Natural killer cell (primary cell): ENCODE measurements around the gene GMPR. TPM values are rescaled to one million over a fixed set of nuclear protein-coding genes. Genes with fewer than 3 reads are reported as not detected.
A peak's percentile ranks its signal among the peaks of the same experiment; 100 is the strongest.

Experiments used
- ATAC-seq, 3 donors: fragments of 150-1000 bp in 2 of 3; fragments of 200-7000 bp in 1 of 3; cut with Tn5 transposase; 1 replicate in 1 of 3; 2 replicates in 2 of 3; pipeline ENCODE4 v1.10.0; 2021; ENCODE audit warnings: mild to moderate bottlenecking in 2 of 3, moderate library complexity in 2 of 3
- DNase-seq, 2 donors: peaks; one replicate each; pipeline versions ENCODE4 v3.0.0 to v3.0.0-alpha.2; 2013 to 2021; ENCODE audit warnings: mixed read lengths in 1 of 2
- H3K27ac ChIP-seq: one replicate; pipeline ENCODE4 v1.5.1; 2013; ENCODE audit warnings: mild to moderate bottlenecking, low read length
- H3K27me3 ChIP-seq: one replicate; pipeline ENCODE4 v1.6.1; 2013; ENCODE audit warnings: low read length; ENCODE audit not compliant: control insufficient read depth, insufficient read depth
- H3K36me3 ChIP-seq: one replicate; pipeline ENCODE4 v1.6.1; 2013; ENCODE audit warnings: low read length; ENCODE audit not compliant: control insufficient read depth, insufficient read depth
- H3K4me1 ChIP-seq: one replicate; pipeline ENCODE4 v1.6.1; 2013; ENCODE audit warnings: low read length; ENCODE audit not compliant: control insufficient read depth, insufficient read depth
- H3K4me3 ChIP-seq: one replicate; pipeline ENCODE4 v1.5.1; 2013; ENCODE audit warnings: low read length
- H3K9me3 ChIP-seq: one replicate; pipeline ENCODE4 v1.6.1; 2013; ENCODE audit warnings: low read length; ENCODE audit not compliant: control insufficient read depth, insufficient read depth
- H3K27ac Mint-ChIP-seq, 2 donors: one replicate each; pipeline ENCODE4 v1.8.0; 2022; ENCODE audit warnings: mild to moderate bottlenecking in 2 of 2, mixed read lengths in 2 of 2, moderate library complexity in 1 of 2
- H3K27me3 Mint-ChIP-seq, 2 donors: one replicate each; pipeline ENCODE4 v1.8.0; 2022; ENCODE audit warnings: low read depth in 2 of 2, mixed read lengths in 2 of 2
- H3K36me3 Mint-ChIP-seq: one replicate; pipeline ENCODE4 v1.8.0; 2022; ENCODE audit warnings: mixed read lengths
- H3K4me1 Mint-ChIP-seq, 2 donors: one replicate each; pipeline ENCODE4 v1.8.0; 2022; ENCODE audit warnings: mixed read lengths in 2 of 2
- H3K4me3 Mint-ChIP-seq: one replicate; pipeline ENCODE4 v1.8.0; 2022; ENCODE audit warnings: mild to moderate bottlenecking, moderate library complexity, mixed read lengths
- H3K9me3 Mint-ChIP-seq, 2 donors: one replicate each; pipeline ENCODE4 v1.8.0; 2022; ENCODE audit warnings: mixed read lengths in 2 of 2
- WGBS: methylation state at CpG from one replicate; pipeline ENCODE4 v1.1.7; 2013; ENCODE audit warnings: missing lambda C conversion rate; ENCODE audit not compliant: insufficient coverage; 5-methylcytosine and 5-hydroxymethylcytosine counted together
- intact Hi-C: fragments of 100-400 bp; cut with micrococcal nuclease; formaldehyde crosslinking; loops from one replicate; pipeline ENCODE4 v1.14.2; 2022
- total RNA-seq, 4 donors: library from RNA; stranded (reverse); fragments of 120-200 nt in 1 of 4; gene quantifications; one replicate each; pipeline versions ENCODE4 v1.2.3 to v1.2.4, GENCODE V29; 2013 to 2022
- TF ChIP-seq, protein P1 (sequence below): fragments of 200-600 bp; IDR thresholded peaks from one replicate; pipeline ENCODE4 v1.8.0; 2022; ENCODE audit warnings: antibody characterized with exemption

GMPR gene
- total RNA-seq, 3 donors from 2014 or later (not counting 1 experiment from before 2014, with no cell fraction given) = 0.95 to 3.4 (median 3.2) TPM

DNA sequence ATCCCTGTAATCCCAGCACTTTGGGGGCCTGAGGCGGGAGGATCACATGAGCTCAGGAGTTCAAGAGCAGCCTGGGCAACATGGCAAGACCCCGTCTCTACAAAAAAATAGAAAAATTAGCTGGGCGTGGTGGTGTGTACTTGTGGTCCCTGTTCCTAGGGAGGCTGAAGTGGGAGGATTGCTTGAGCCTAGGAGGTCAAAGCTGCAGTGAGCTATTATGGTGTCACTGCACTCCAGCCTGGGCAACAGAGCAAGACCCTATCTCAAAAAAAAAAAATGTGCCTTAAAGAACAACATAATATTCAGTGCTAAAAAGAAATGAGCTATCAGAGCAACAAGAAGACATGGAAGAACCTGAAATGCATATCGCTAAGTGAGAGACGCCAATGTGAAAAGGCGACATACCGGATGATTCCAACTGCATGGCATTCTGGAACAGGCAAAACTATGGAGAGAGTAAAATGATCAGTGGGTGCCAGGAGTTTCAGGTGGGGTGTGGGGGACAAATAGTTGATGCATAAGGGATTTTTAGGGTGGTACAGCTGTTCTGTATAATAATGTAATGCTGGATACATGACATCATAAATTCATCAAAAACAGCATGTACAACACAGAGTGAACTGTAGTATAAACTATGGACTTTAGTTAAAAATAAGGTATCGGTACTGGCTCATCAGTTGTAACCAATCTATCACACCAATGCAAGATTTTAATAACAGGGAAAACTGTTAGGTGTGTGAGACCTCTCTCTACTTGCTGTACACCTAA is 80.8 kb downstream of the GMPR start:
- Mint-ChIP-seq H3K4me1 (peaks cover 60 to 65% of the 10 kb centered on the region in 2 donors), H3K27me3 (no peaks in the 10 kb centered on the region), H3K27ac (peak overlapping the region; percentile 77 to 95), H3K9me3 (no peaks in the 10 kb centered on the region), H3K36me3 (no peaks in the 10 kb centered on the region), H3K4me3 (peak overlapping the region; percentile 69)
- TF ChIP-seq, protein P1, sequence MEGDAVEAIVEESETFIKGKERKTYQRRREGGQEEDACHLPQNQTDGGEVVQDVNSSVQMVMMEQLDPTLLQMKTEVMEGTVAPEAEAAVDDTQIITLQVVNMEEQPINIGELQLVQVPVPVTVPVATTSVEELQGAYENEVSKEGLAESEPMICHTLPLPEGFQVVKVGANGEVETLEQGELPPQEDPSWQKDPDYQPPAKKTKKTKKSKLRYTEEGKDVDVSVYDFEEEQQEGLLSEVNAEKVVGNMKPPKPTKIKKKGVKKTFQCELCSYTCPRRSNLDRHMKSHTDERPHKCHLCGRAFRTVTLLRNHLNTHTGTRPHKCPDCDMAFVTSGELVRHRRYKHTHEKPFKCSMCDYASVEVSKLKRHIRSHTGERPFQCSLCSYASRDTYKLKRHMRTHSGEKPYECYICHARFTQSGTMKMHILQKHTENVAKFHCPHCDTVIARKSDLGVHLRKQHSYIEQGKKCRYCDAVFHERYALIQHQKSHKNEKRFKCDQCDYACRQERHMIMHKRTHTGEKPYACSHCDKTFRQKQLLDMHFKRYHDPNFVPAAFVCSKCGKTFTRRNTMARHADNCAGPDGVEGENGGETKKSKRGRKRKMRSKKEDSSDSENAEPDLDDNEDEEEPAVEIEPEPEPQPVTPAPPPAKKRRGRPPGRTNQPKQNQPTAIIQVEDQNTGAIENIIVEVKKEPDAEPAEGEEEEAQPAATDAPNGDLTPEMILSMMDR = no peak
- peaks cover 2% of the 10 kb centered on the region for H3K36me3 ChIP-seq
- no peaks in the 10 kb centered on the region for H3K27me3 ChIP-seq
- no peak for DNase-seq
- intact Hi-C loops = no loop called here
- H3K9me3 ChIP-seq = no peaks in the 10 kb centered on the region
- H3K4me1 ChIP-seq = peaks cover 66% of the 10 kb centered on the region
- ATAC-seq = no peak
- H3K4me3 ChIP-seq = no peak overlapping the region
- H3K27ac ChIP-seq = peak overlapping the region; percentile 77
- 92% methylated on average over 7 of the region's 8 CpGs for WGBS

DNA sequence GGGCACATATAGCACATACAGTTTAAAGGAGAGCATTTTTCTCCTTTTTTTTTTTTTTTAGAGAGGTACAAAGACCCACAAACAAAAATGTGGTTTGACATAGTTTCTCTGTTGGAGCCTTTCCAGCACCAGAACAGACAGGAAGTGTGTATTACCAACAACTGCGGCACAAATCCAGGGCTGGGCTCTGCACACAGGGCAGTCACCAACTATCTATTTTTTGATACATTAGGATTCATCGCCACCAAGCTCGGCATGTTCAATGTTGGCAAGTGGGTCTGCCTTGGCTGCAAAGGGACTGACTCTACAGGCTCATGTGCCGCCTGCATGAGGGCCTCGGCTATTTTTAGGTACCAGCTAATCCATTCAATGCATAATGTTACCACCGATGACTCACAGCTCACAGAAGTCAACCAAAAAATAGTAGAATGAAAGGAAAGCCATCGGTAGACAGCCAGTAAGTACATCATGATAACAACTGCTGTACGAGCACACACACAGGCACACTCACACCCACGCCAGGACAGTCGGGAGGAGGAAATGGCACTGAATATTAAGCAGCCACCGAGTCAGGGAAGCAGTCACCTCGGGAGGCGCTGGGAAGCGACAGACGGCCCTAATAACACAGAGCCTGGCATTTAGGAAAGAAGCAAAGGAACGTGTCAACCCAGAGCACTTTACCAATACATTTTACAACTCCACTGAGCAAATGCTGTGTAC is 81.6 kb downstream of the GMPR start:
- peak overlapping the region; percentile 77 for H3K27ac ChIP-seq
- intact Hi-C loops = loop anchor here (5.0 kb wide), 1 partner anchor 102 kb away; no protein-coding TSS in a partner anchor
- Mint-ChIP-seq H3K4me1 (peaks cover 67 to 70% of the 10 kb centered on the region in 2 donors), H3K36me3 (no peaks in the 10 kb centered on the region), H3K27me3 (no peaks in the 10 kb centered on the region), H3K27ac (peak overlapping the region; percentile 77 to 95), H3K4me3 (peak overlapping the region; percentile 69), H3K9me3 (no peaks in the 10 kb centered on the region)
- TF ChIP-seq, protein P1 = no peak
- DNase-seq (peak; percentile 63 to 86), ATAC-seq (peak; percentile 59 to 73 (median 64))
- H3K27me3 ChIP-seq = no peaks in the 10 kb centered on the region
- WGBS = 8% methylated on average over 16 of the region's 16 CpGs
- peaks cover 73% of the 10 kb centered on the region for H3K4me1 ChIP-seq
- peaks cover 2% of the 10 kb centered on the region for H3K36me3 ChIP-seq
- no peaks in the 10 kb centered on the region for H3K9me3 ChIP-seq
- peak overlapping the region; percentile 19 for H3K4me3 ChIP-seq

DNA sequence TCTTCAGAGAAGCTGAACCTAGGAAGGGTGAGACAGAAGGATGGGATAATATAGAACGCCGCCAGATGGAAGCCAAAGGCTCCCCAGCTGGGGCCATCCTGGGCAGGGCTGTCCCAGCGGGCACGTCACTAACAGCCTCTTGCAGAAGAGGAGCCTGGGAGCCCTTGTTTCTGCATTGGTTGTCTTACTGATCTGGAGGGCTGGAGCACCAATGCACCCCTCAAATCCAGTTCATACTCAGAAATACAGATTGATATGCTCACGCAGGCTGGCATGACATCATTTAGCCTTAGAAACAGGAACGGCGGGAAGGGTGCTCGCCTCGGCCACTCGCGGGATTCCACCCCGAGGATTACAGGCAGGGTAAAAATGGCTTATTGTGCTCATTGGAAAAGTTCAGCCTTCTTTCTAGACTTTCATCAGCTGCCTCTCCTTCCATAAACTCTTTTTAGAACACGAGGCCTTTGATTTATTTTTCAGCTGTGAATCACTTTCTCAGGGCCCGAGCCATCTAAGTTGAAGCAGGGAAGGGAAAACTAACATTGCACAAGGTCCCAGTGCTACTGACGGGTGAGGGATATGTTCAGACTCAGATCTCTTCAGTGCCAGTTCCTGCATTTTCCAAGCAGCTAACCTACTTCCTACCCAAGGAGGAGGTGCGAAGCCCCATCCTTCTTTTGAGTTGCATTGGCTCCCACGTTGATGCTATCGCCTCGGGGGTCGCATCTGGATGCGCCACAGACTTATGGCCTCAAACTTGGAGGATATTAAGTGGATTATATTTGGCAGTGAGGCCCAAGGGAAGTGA is 82.3 kb downstream of the GMPR start:
- Histone ChIP-seq H3K27me3 (no peaks in the 10 kb centered on the region), H3K36me3 (peaks cover 2% of the 10 kb centered on the region), H3K27ac (peak overlapping the region; percentile 77), H3K9me3 (no peaks in the 10 kb centered on the region), H3K4me1 (peaks cover 76% of the 10 kb centered on the region), H3K4me3 (peak overlapping the region; percentile 19)
- TF ChIP-seq, protein P1 = no peak
- peak overlapping the region; percentile 77 to 95 for H3K27ac Mint-ChIP-seq
- no peaks in the 10 kb centered on the region for H3K36me3 Mint-ChIP-seq
- H3K9me3 Mint-ChIP-seq = no peaks in the 10 kb centered on the region
- peaks cover 68 to 75% of the 10 kb centered on the region in 2 donors for H3K4me1 Mint-ChIP-seq
- intact Hi-C loops = loop anchor here (5.0 kb wide), 1 partner anchor 102 kb away; no protein-coding TSS in a partner anchor
- ATAC-seq (no peak), DNase-seq (no peak)
- peak overlapping the region; percentile 69 for H3K4me3 Mint-ChIP-seq
- WGBS = 86% methylated on average over 21 of the region's 21 CpGs
- H3K27me3 Mint-ChIP-seq = no peaks in the 10 kb centered on the region
